ENCODE data around the gene JMJD8. TPM values are rescaled to one million over a fixed set of nuclear protein-coding genes. Genes with fewer than 3 reads are reported as not detected.

JMJD8 gene
- total and polyA plus RNA-seq, 7 donors = 18.7 to 93.4 (median 52.8) TPM

- no peak for DNase-seq
- 11 to 15% methylated on average over 50 of the region's 50 CpGs for WGBS, 2 donors
- H3K27ac ChIP-seq = no peak overlapping the region
- intact Hi-C loops (cut with DNase I) = no loop called here
- H3K36me3 ChIP-seq = no peaks in the 10 kb centered on the region
- H3K27me3 ChIP-seq = peaks cover 72 to 98% (median 96%) of the 10 kb centered on the region in 3 donors
- peaks cover 0 to 21% (median 12%) of the 10 kb centered on the region in 4 donors for H3K4me1 ChIP-seq
- no peak overlapping the region for H3K4me3 ChIP-seq
- H3K9me3 ChIP-seq = no peaks in the 10 kb centered on the region
- TF ChIP-seq POLR2AphosphoS5 (IDR thresholded peaks at IDR 0.05) (no peak), EP300 (IDR thresholded peaks at IDR 0.05) (no peak), CTCF (IDR thresholded peaks at IDR 0.05) (no peak), POLR2A (IDR thresholded peaks at IDR 0.05) (no peak)
Measured at GRCh38 chr16:704552-705380, 20.6 kb upstream of the JMJD8 start.

GRCh38 chr16:704047-704446, 19.9 kb upstream of the JMJD8 start:
- H3K27ac ChIP-seq = no peak overlapping the region
- peaks cover 0 to 19% (median 11%) of the 10 kb centered on the region in 4 donors for H3K4me1 ChIP-seq
- no peaks in the 10 kb centered on the region for H3K9me3 ChIP-seq
- no peak overlapping the region for H3K4me3 ChIP-seq
- H3K27me3 ChIP-seq = peaks cover 75 to 98% (median 97%) of the 10 kb centered on the region in 3 donors
- H3K36me3 ChIP-seq = no peaks in the 10 kb centered on the region
- no peak for TF ChIP-seq CTCF (IDR thresholded peaks at IDR 0.05)
- no peak for TF ChIP-seq EP300 (IDR thresholded peaks at IDR 0.05)
- no peak for TF ChIP-seq POLR2AphosphoS5 (IDR thresholded peaks at IDR 0.05)
- no peak for TF ChIP-seq POLR2A (IDR thresholded peaks at IDR 0.05)
- WGBS, 2 donors = 68 to 76% methylated on average over 7 of the region's 7 CpGs
- DNase-seq = no peak
- intact Hi-C loops (cut with DNase I) = no loop called here

GRCh38 chr16:703406-703805, 19.3 kb upstream of the JMJD8 start:
- 61 to 82% methylated on average over 12 of the region's 12 CpGs for WGBS, 2 donors
- intact Hi-C loops (cut with DNase I) = no loop called here
- H3K4me3 ChIP-seq = no peak overlapping the region
- peaks cover 72 to 96% (median 91%) of the 10 kb centered on the region in 3 donors for H3K27me3 ChIP-seq
- H3K4me1 ChIP-seq = peaks cover 0 to 19% (median 11%) of the 10 kb centered on the region in 4 donors
- no peaks in the 10 kb centered on the region for H3K9me3 ChIP-seq
- TF ChIP-seq CTCF (IDR thresholded peaks at IDR 0.05) = no peak
- TF ChIP-seq POLR2AphosphoS5 (IDR thresholded peaks at IDR 0.05) = no peak
- TF ChIP-seq POLR2A (IDR thresholded peaks at IDR 0.05) = no peak
- TF ChIP-seq EP300 (IDR thresholded peaks at IDR 0.05) = no peak
- H3K36me3 ChIP-seq = no peaks in the 10 kb centered on the region
- H3K27ac ChIP-seq = no peak overlapping the region
- no peak for DNase-seq

- WGBS, 2 donors = 85% methylated on average over 19 of the region's 19 CpGs
- H3K9me3 ChIP-seq = no peaks in the 10 kb centered on the region
Measured at GRCh38 chr16:702341-702740, 18.2 kb upstream of the JMJD8 start.

More at GRCh38 chr16:702341-702740, 18.2 kb upstream of the JMJD8 start:
- DNase-seq = no peak
- no peak overlapping the region for H3K27ac ChIP-seq
- peaks cover 68 to 93% (median 82%) of the 10 kb centered on the region in 3 donors for H3K27me3 ChIP-seq
- intact Hi-C loops (cut with DNase I) = no loop called here
- TF ChIP-seq CTCF (IDR thresholded peaks at IDR 0.05) = no peak
- no peak for TF ChIP-seq EP300 (IDR thresholded peaks at IDR 0.05)
- TF ChIP-seq POLR2AphosphoS5 (IDR thresholded peaks at IDR 0.05) = no peak
- no peak for TF ChIP-seq POLR2A (IDR thresholded peaks at IDR 0.05)
- no peak overlapping the region for H3K4me3 ChIP-seq
- H3K36me3 ChIP-seq = no peaks in the 10 kb centered on the region
- H3K4me1 ChIP-seq = peaks cover 0 to 19% (median 11%) of the 10 kb centered on the region in 4 donors
